Measurements from ENCODE around the gene CDK15.
"Not testable (repeated sequence)": the region's sequence is repeated elsewhere in the genome, so short reads cannot be mapped to it uniquely, and the experiment has no call there.

CDK15 gene

GRCh38 chr2:201790989-201791388 lies 15.3 kb upstream of the CDK15 start:
- DNase-seq: no peak

DNA sequence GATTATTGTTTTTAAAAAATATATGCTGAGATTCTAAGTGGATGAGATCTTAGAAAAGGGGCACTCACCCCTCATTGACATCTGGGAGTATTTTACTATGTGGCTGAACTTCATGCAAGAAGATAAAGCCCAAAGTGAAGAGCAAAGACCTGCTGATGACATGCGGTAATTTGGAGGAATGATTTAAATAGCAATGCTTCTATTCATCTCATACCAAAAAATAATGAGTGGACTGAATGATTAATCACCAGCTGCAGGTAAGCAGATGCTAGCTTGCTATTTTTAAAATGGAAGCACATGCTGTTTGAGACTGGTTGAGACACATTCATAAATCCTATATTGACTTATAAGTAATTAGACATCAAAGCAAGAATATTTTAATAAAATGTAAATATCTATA lies 12.7 kb upstream of the CDK15 start:
- no peak for DNase-seq

DNA sequence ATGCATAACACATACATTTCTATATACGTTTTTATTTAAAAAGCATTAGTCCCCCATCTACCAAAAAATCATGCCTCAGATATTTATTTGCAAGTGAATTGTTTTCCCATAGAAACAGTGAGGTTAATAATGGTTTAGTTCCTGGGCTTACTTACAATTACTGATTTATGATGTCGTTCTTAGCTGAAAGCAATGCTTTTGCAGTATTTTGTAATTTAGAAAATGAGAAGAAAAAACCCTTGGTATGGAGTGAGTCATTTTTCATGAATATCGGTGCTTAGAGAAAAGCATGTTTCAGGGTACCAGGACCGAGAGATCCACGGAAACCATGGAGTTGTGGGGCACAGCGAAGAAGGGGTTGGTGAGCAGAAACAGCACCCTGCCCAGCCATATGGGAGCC lies 12.0 kb upstream of the CDK15 start:
- DNase-seq: no peak

DNA sequence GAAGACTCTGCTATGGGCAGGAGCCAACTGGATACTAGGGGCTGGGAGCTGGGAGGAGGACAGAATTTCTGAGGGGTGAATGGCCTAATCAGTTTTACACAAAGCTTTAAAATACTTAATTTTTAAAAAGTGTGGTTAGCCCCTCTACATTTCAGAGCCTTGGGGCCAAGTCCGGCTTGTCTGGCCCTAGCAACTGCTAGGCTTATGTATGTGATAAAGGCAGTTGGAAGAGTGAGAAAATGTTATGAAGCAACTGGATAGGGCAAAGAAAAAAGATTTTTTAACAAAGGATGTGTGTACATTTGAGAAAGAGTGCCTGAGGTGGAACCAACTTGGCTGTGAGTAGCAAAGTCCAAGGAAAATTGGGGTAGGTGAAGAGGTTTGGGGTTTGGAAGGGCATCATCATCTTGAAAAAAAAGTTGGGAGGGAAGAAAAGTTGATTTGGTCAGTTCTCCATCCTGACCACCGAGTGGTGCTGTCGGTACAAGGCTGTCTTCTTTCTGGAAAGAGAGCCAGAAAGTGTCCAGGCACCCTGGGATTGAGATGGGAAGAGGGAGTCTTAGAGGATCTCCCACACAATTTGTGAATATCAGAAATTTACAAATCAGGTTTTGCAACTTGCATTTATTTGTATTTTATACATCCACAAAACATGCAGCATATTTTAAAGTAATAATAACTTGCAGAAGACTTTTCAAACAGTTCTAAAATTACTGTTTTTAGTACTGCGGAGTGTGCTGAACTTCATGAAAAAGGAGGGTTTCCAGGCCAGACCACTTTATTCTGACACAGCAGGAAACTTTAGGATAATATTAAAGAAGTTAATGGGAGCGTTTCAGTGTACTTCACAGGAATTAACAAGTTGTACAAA lies 10.5 kb upstream of the CDK15 start:
- DNase-seq: no peak

- no peak for DNase-seq
Measured at GRCh38 chr2:201796478-201796865, 9.9 kb upstream of the CDK15 start.

GRCh38 chr2:201797175-201797840 lies 9.0 kb upstream of the CDK15 start:
- no peak for DNase-seq

GRCh38 chr2:201798252-201798913 lies 8.0 kb upstream of the CDK15 start:
- DNase-seq: no peak

GRCh38 chr2:201798914-201799285 lies 7.4 kb upstream of the CDK15 start:
- DNase-seq: not testable (repeated sequence)

DNA sequence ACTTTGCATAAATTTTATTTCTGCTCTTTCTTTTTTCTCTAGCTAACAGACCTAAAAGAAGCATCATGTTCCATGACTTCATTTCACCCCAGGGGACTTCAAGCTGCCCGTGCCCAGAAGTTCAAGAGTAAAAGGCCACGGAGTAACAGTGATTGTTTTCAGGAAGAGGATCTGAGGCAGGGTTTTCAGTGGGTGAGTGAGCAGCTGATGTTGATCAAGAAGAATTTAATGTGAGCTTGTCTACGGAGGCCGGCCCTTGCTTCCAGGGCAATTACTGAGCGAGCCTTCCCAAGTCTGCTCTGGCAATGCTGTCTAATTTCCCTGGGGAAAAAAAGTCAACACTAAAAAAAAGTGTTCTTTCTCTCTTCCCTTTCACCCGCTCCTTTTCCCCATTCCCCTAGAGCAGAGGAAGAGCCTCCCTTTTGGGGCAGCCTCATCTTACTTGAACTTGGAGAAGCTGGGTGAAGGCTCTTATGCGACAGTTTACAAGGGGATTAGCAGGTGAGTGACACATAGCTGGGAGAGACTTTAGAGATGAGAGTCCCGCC lies 1.2 kb downstream of the CDK15 start:
- no peak for DNase-seq

DNA sequence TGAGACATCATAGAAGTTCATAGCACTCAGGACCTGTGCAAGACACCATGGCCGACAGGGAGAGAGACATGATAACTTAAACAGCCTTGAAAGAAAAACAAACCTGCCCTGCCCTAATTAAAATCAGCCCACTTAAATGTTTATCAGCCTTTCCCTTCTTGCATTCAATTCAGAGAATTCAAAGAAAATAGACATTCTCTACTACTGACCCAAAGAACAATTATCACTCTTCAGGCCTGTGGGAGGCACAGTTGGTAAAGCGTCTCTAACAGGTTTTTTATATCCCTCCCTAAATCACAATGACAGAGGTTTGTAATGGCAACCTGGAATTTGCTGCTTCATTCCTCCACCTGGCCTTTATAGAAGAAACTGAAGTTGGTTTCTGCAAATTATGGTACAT lies 1.7 kb downstream of the CDK15 start:
- no peak for DNase-seq

DNA sequence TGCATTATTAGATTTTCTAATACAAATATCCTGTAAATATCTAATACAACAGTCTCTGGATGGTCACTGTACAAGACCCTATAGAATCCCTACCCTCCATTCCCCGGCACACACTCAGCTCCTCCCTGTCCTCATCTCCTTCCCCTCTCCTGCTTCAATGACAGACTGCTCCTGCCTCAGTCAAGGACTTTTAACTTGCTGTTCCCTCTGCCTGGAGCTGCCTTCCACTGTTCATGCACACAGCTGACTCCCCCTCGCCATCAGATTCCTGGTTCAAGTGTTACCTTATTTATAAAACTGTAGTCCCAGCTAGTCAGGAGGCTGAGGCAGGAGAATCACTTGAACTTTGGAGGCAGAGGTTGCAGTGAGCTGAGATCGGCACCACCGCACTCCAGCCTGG lies 3.3 kb downstream of the CDK15 start:
- no peak for DNase-seq

- DNase-seq: not testable (repeated sequence)
Measured at GRCh38 chr2:201810604-201811003, 4.3 kb downstream of the CDK15 start.

DNA sequence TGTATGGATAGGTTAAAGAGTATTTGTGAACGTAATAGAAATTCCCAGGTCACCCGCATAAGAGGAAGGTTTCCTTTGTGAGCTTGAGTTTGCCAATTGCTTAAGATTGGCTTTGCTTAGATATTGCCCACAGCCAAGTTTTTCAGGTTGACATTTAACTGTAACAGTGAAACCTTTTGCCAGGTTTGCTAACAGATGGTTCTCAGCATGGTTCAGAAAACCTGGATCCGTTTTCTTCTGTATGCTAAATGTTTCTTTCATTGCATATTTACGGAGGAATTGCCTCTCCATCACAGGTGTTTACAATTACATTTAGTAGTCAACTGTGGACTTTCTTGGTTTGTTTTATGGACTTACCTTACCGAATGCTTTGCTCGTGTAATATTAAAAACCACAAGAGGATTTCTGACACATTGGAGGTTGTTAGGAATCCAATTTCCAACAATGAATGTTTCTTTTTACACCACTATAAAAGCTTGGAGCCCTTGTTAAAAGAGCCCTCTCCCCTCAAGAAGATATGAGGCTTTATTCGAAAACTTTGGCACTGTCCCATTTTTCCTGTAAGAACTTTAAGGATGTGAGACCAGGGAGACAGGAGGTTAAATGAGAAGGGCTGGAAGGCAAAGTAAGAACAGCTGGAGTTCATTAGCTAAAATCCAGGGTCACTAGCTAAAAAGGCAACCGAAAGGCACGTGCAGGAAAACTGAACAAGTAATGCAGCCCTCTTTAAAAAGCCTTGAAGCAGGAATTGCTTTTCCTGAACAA lies 7.8 kb downstream of the CDK15 start:
- no peak for DNase-seq

- no peak for DNase-seq
Measured at GRCh38 chr2:201816657-201817575, 10.6 kb downstream of the CDK15 start.

GRCh38 chr2:201820383-201821007 lies 14.2 kb downstream of the CDK15 start:
- DNase-seq: no peak

GRCh38 chr2:201821080-201821479 lies 14.7 kb downstream of the CDK15 start:
- no peak for DNase-seq

DNA sequence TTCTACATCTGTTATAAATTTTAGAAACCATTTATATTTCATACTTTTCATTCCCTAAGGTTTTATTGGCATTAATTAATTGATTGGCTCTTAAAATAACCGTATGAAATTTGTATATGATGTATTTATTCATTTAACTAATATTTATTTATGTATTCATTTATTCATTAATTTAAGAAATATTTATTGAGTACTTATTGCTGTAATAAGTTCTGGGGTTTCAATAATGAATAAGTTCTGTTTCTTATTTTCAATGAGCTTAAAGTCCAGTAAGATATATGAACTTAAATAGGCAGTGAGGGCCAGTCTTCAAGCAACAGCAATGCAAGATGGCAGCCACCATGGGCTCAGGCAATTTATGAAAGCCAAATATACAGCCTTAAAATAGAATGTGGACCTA lies 17.9 kb downstream of the CDK15 start:
- no peak for DNase-seq

DNA sequence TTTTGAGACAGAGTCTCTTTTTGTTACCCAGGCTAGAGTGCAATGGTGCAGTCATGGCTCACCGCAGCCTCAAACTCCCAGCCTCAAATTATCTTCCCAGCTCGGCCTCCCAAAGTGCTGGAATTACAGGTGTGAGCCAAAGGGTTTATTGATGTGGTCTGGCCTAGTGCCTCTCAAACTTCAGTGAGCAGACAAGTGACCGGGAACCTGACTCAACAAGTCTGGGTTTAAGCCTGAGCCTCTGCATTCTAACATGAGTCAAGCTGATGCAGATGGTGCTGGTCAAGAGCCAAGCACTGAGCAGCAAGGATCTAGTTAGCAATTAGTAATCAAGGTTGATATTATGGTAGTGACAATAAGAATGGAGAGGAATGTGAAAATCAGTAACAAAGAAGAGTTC lies 21.3 kb downstream of the CDK15 start:
- DNase-seq: no peak

- no peak for DNase-seq
Measured at GRCh38 chr2:201828220-201828619, 21.9 kb downstream of the CDK15 start.

GRCh38 chr2:201830666-201831065 lies 24.3 kb downstream of the CDK15 start:
- DNase-seq: no peak

GRCh38 chr2:201831469-201831868 lies 25.1 kb downstream of the CDK15 start:
- DNase-seq: no peak
